Coronary artery (tissue), 2 donors: ENCODE measurements around the gene SIRT1.

Experiments
- DNase-seq: peaks from one replicate; pipeline ENCODE4 v3.0.0-alpha.2; 2017; ENCODE audit warnings: low spot score
- H3K27ac ChIP-seq, 2 donors: fragments of 200-600 bp; sonication (generic); one replicate each; pipeline ENCODE4 v1.5.1; 2016 to 2019
- H3K4me3 ChIP-seq: fragments of 200-600 bp; sonication (generic); 2 replicates; pipeline ENCODE4 v1.5.1; 2016; ENCODE audit warnings: mild to moderate bottlenecking, moderate library complexity
- TF ChIP-seq, protein P1 (sequence below): fragments of 200-600 bp; sonication (generic); IDR thresholded peaks from one replicate; pipeline ENCODE4 v1.5.1; 2019; ENCODE audit warnings: antibody characterized with exemption

The SIRT1 gene

DNA sequence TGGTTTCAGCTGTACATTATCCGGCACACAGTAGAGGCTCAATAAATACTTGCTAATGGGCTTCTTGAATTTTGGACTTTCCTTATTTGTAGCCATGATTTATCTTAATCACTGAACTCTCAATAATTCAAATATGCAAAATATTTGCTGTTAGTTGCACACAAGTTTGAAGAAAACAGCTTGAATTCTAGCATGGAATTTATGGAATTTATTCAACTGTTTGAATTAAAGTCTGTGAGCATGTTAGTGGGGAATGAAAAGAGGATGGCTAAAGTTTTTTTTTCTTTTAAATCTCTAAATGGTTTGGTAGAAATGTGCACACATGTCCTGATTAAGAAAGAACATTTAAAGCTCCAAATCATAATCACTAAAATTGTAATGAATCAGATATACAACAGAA, 42.5 kb downstream of the SIRT1 start:
- Histone ChIP-seq H3K4me3 (no peak overlapping the region), H3K27ac (no peak overlapping the region)
- DNase-seq, result no peak
- TF ChIP-seq, protein P1, sequence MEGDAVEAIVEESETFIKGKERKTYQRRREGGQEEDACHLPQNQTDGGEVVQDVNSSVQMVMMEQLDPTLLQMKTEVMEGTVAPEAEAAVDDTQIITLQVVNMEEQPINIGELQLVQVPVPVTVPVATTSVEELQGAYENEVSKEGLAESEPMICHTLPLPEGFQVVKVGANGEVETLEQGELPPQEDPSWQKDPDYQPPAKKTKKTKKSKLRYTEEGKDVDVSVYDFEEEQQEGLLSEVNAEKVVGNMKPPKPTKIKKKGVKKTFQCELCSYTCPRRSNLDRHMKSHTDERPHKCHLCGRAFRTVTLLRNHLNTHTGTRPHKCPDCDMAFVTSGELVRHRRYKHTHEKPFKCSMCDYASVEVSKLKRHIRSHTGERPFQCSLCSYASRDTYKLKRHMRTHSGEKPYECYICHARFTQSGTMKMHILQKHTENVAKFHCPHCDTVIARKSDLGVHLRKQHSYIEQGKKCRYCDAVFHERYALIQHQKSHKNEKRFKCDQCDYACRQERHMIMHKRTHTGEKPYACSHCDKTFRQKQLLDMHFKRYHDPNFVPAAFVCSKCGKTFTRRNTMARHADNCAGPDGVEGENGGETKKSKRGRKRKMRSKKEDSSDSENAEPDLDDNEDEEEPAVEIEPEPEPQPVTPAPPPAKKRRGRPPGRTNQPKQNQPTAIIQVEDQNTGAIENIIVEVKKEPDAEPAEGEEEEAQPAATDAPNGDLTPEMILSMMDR, result no peak

DNA sequence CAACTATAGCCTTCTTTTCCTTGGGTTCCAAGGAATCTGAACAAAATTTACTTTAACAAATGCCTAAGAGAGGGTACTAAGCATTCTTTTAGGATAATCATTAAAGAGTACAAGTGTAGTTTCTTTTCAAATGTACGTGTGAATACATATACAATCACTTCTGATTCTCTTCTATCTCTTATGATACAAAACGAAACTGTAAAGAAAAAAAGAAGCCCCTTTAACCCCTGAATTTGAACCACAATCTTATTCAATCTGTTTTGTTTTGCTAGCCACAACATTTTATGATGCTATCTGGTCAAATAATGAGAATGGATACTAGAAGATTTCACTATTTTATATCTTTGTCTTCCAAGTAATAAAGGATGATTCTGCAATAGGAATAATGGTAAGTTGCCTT, 48.7 kb downstream of the SIRT1 start:
- DNase-seq, result no peak
- H3K4me3 ChIP-seq, result no peak overlapping the region
- TF ChIP-seq, protein P1, result no peak
- no peak overlapping the region for H3K27ac ChIP-seq

DNA sequence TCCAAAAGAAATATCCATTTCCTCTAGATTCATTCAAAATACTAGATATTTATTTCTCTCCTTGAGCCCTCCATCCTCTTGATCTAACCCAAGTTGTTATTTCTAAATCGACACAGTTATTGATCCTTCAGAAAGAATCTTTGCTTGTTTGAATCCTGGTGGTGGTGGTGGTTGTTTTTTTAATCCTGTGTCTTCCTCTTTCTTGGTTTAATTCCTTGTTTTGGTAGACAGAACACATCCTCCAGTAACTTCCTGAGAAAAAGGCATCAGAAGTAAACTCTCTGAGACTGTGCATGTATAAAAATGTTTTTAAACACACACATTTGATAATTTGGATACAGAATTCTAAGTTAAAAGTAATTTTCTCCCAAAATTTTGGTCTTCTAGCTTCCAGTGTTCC, 49.9 kb downstream of the SIRT1 start:
- DNase-seq, result no peak
- TF ChIP-seq, protein P1, result no peak
- Histone ChIP-seq H3K27ac (no peak overlapping the region), H3K4me3 (no peak overlapping the region)

DNA sequence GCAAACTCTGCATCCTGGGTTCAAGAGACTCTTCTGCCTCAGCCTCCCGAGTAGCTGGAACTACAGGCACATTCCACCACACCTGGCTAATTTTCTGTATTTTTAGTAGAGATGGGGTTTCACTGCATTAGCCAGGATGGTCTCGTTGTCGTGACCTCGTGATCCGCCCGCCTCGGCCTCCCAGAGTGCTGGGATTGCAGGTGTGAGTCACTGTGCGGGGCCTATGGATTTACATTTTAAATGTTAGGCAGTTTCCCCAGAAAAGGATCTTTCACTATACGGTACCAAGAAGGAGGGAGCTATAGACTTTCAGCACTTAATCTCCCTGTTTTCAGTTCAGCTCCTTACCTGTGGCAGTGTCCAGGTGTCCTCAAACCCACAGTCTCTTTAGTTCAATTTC, 50.8 kb downstream of the SIRT1 start:
- no peak for DNase-seq
- Histone ChIP-seq H3K4me3 (no peak overlapping the region), H3K27ac (no peak overlapping the region)
- TF ChIP-seq, protein P1, result no peak

DNA sequence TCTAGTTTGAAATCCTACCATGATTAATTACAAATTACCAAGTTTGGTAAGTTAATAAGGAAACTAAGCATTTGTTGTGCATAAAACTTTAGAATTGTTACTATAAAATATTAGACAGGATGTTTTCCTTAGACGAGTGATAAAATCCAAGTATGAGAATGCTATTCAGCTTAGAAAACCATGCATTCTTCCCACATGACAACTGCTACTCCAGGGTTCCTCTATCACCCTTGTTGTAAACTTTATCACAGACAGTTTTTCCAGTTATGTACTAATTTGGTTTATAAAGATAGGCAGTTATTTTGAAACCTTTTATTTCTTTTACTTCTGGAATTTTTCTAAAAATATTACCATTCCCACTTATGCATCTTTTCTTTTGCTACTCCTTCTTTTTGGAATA, 52.0 kb downstream of the SIRT1 start:
- H3K27ac ChIP-seq, result no peak overlapping the region
- H3K4me3 ChIP-seq, result no peak overlapping the region
- no peak for DNase-seq
- TF ChIP-seq, protein P1, result no peak

DNA sequence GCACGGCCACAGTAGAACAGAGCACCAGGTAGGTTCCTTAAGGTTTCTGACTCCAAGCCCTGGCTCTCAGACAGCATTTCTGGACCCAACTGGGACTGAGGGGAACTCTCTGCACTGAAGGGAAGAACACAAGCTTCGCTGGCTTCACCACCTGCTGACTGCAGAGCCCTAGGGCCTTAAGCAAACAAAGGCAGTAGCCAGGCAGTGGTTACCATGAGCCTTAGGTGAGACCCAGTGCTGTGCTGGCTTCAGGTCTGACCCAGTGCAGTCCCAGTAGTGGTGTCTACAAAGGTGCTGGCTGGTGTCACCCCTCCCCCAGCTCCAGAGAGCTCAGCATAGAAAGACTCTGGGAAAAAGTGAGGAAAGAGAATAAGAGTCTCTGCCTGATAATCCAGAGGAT, 59.5 kb downstream of the SIRT1 start:
- Histone ChIP-seq H3K4me3 (no peak overlapping the region), H3K27ac (no peak overlapping the region)
- TF ChIP-seq, protein P1, result no peak
- DNase-seq, result no peak

DNA sequence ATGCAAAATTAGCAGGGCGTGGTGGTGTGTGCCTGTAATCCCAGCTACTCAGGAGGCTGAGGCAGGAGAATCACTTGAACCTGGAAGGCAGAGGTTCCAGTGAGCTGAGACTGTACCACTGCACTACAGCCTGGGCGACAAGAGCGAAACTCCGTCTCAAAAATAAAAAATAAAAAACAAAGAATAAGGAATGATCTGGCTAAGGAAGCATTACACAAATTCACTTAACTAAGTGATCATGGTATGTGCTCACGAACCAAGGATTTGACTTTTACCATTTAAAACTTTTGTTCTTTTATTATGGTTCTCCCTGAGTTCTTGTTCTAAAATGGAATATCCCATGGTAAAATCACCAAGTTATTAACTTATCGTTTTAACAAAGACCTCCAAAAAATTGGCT, 71.2 kb downstream of the SIRT1 start:
- no peak overlapping the region for H3K4me3 ChIP-seq
- TF ChIP-seq, protein P1, result no peak
- no peak overlapping the region for H3K27ac ChIP-seq
- no peak for DNase-seq
